ENCODE measurements around the gene EGFL7.

EGFL7 gene

GRCh38 chr9:136625101-136626065, 37.3 kb upstream of the EGFL7 start:
- TF ChIP-seq CTCF (IDR thresholded peaks at IDR 0.05; ENCODE audit: control insufficient read depth, extremely low read depth, insufficient read depth): peak; percentile 53

GRCh38 chr9:136626066-136626725, 36.5 kb upstream of the EGFL7 start:
- H3K4me3 ChIP-seq (ENCODE audit: low read depth, low read length): no peak overlapping the region
- TF ChIP-seq CTCF (IDR thresholded peaks at IDR 0.05; ENCODE audit: control insufficient read depth, extremely low read depth, insufficient read depth): no peak
- no peak for DNase-seq (ENCODE audit: low read depth)

More at GRCh38 chr9:136625101-136626065, 37.3 kb upstream of the EGFL7 start:
- no peak overlapping the region for H3K4me3 ChIP-seq (ENCODE audit: low read depth, low read length)
- no peak for DNase-seq (ENCODE audit: low read depth)

GRCh38 chr9:136626740-136627642, 35.7 kb upstream of the EGFL7 start:
- TF ChIP-seq CTCF (IDR thresholded peaks at IDR 0.05; ENCODE audit: control insufficient read depth, extremely low read depth, insufficient read depth): no peak
- DNase-seq (ENCODE audit: low read depth): no peak
- H3K4me3 ChIP-seq (ENCODE audit: low read depth, low read length): no peak overlapping the region

GRCh38 chr9:136627703-136628102, 35.0 kb upstream of the EGFL7 start:
- DNase-seq (ENCODE audit: low read depth): no peak
- TF ChIP-seq CTCF (IDR thresholded peaks at IDR 0.05; ENCODE audit: control insufficient read depth, extremely low read depth, insufficient read depth): no peak
- no peak overlapping the region for H3K4me3 ChIP-seq (ENCODE audit: low read depth, low read length)

GRCh38 chr9:136628268-136628667, 34.4 kb upstream of the EGFL7 start:
- TF ChIP-seq CTCF (IDR thresholded peaks at IDR 0.05; ENCODE audit: control insufficient read depth, extremely low read depth, insufficient read depth): no peak
- no peak for DNase-seq (ENCODE audit: low read depth)

More at GRCh38 chr9:136628268-136628667, 34.4 kb upstream of the EGFL7 start:
- no peak overlapping the region for H3K4me3 ChIP-seq (ENCODE audit: low read depth, low read length)
